ENCODE measurements around the gene SETD1B.

GRCh38 chr12:121799842-121800693 lies 3.7 kb upstream of the SETD1B start:
- TF ChIP-seq CTCF (conservative IDR thresholded peaks at IDR 0.05; ENCODE audit: low read depth, low read length): no peak
- no peak for TF ChIP-seq RCOR1 (IDR thresholded peaks at IDR 0.05; ENCODE audit: insufficient replicate concordance, low read length)
- TF ChIP-seq CHD1 (IDR thresholded peaks at IDR 0.05; ENCODE audit: low read depth, low read length): 0 out of 2 replicates have a peak, but pooled peaks have one; percentile 13
- no peak for TF ChIP-seq RFX5 (IDR thresholded peaks at IDR 0.05; ENCODE audit: low read depth, low read length)
- TF ChIP-seq USF2 (IDR thresholded peaks at IDR 0.05; ENCODE audit: low read depth, low read length): no peak
- TF ChIP-seq FOS (IDR thresholded peaks at IDR 0.05; ENCODE audit: low read depth, low read length): peak; percentile 18; the same call in 1 of the 2 replicates
- peak; percentile 52; the same call in 1 of the 2 replicates for TF ChIP-seq BHLHE40 (IDR thresholded peaks at IDR 0.05; ENCODE audit: low read depth, low read length)
- no peak; the same call in none of the 2 replicates for TF ChIP-seq POLR2A (IDR thresholded peaks at IDR 0.05; ENCODE audit: low read depth, low read length)
- TF ChIP-seq MAZ (IDR thresholded peaks at IDR 0.05; ENCODE audit: borderline replicate concordance, low read depth, low read length): peak; percentile 55; the same call in 1 of the 2 replicates
- TF ChIP-seq RAD21 (IDR thresholded peaks at IDR 0.05; ENCODE audit: low read length): no peak
- TF ChIP-seq MXI1 (IDR thresholded peaks at IDR 0.05; ENCODE audit: borderline replicate concordance, low read depth, low read length): no peak
- no peak for TF ChIP-seq ELK1 (IDR thresholded peaks at IDR 0.05; ENCODE audit: borderline replicate concordance, low read depth, low read length)
- no peak for TF ChIP-seq NFE2L2 (IDR thresholded peaks at IDR 0.05; ENCODE audit: low read depth, low read length)

Measured in IMR-90 (cell line).